Lower leg skin (tissue), 4 donors: ENCODE data around the gene FURIN. TPM values are rescaled to one million over a fixed set of nuclear protein-coding genes. Genes with fewer than 3 reads are reported as not detected.
"Not testable (repeated sequence)": the region's sequence is repeated elsewhere in the genome, so short reads cannot be mapped to it uniquely, and the experiment has no call there.

Source experiments
- DNase-seq, 2 donors: peaks; one replicate each; pipeline ENCODE4 v3.0.0-alpha.2; 2019; ENCODE audit warnings: low spot score in 2 of 2
- H3K4me3 ChIP-seq: fragments of 200-600 bp; sonication (generic); 2 replicates; pipeline ENCODE4 v1.5.1; 2017; ENCODE audit warnings: mild to moderate bottlenecking, low read depth; ENCODE audit not compliant: poor library complexity, severe bottlenecking
- CTCF ChIP-seq, 3 donors: fragments of 450-650 bp; IDR thresholded peaks; one replicate each; pipeline ENCODE4 v1.5.1; 2016; ENCODE audit warnings: antibody characterized with exemption in 3 of 3, mild to moderate bottlenecking in 3 of 3, moderate library complexity in 2 of 3
- POLR2A ChIP-seq, 2 donors: fragments of 450-650 bp; IDR thresholded peaks; one replicate each; pipeline ENCODE4 v1.6.1; 2016 to 2017; ENCODE audit warnings: antibody characterized with exemption in 2 of 2, mild to moderate bottlenecking in 1 of 2, moderate library complexity in 1 of 2
- WGBS, 2 donors: methylation state at CpG; one replicate each; pipeline ENCODE4 v1.1.5; 2018; 5-methylcytosine and 5-hydroxymethylcytosine counted together
- intact Hi-C: fragments of 100-400 bp; cut with DNase I; formaldehyde crosslinking; loops from one replicate; pipeline ENCODE4 v1.15.0; 2023; ENCODE audit warnings: low total_unique reads
- total RNA-seq, 4 donors: library from RNA; depleted of rRNA; stranded (reverse); fragments of >200 nt; gene quantifications; one replicate each; pipeline ENCODE4 v1.1.0, GENCODE V29; 2016

FURIN gene
- total RNA-seq, 4 donors from 2014 or later: 114 to 163 (median 149) TPM

- no peak for DNase-seq
- intact Hi-C loops: no loop called here
- TF ChIP-seq CTCF (IDR thresholded peaks at IDR 0.05): no peak
- no peak for TF ChIP-seq POLR2A (IDR thresholded peaks at IDR 0.05)
- H3K4me3 ChIP-seq: no peak overlapping the region
- 84 to 85% methylated on average over 7 of the region's 7 CpGs for WGBS, 2 donors
These were observed 44.9 kb upstream of the FURIN start for GRCh38 chr15:90823455-90823974.

DNA sequence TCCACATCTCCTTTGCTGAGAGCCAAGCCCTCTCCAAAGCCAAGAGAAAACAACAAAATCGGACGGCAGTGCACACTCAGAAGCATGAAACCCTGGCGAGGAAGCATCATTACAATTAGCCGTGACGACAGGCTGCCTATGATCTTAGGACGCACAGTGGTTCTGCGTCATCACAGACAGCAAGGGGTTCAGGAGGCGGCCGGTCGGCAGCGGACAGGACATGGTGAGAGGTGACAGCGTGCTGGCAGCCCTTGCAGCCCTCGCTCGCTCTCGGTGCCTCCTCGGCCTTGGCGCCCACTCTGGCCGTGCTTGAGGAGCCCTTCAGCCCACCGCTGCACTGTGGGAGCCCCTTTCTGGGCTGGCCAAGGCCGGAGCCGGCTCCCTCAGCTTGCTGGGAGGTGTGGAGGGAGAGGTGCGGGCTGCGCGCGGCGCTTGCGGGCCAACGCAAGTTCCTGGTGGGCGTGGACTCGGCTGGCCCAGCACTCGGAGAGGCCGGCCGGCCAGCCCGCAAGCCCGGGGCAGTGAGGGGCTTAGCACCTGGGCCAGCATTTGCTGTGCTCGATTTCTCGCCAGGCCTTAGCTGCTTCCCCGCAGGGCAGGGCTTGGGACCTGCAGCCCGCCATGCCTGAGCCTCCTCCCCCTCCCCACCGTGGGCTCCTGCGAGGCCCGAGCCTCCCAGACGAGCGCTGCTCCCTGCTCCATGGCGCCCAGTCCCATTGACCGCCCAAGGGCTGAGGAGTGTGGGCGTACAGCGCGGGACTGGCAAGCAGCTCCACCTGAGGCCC is 43.1 kb upstream of the FURIN start:
- DNase-seq, intact Hi-C loops, H3K4me3 ChIP-seq: not testable (repeated sequence)
- 93 to 97% methylated on average over 38 to 41 of the region's 49 CpGs for WGBS, 2 donors

DNA sequence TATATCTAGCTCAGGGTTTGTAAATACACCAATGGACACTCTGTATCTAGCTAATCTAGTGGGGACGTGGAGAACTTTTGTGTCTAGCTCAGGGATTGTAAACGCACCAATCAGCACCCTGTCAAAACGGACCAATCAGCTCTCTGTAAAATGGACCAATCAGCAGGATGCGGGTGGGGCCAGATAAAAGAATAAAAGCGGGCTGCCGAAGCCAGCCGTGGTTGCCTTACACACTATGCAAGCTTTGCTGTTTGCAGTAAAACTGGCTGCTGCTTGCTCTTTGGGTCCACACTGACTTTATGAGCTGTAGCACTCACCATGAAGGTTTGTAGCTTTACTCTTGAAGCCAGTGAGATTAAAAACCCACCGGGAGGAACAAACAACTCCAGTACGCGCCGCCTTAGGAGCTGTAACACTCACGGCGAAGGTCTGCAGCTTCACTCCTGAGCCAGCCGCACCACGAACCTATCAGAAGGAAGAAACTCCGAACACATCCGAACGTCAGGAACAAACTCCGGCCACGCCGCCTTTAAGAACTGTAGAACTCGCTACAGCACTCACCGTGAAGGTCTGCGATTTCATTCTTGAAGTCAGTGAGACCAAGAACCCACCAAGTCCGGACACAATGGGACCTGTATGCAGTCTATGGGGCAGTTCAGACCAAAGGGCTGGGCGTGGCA is 42.0 kb upstream of the FURIN start:
- DNase-seq, intact Hi-C loops, H3K4me3 ChIP-seq: not testable (repeated sequence)
- 90 to 92% methylated on average over 26 of the region's 26 CpGs for WGBS, 2 donors

- TF ChIP-seq POLR2A (IDR thresholded peaks at IDR 0.05) (no peak), CTCF (IDR thresholded peaks at IDR 0.05) (no peak)
- WGBS, 2 donors: 89 to 92% methylated on average over 20 of the region's 20 CpGs
- no peak overlapping the region for H3K4me3 ChIP-seq
- intact Hi-C loops: no loop called here
- no peak for DNase-seq
These were observed 41.4 kb upstream of the FURIN start for GRCh38 chr15:90826886-90827435.

DNA sequence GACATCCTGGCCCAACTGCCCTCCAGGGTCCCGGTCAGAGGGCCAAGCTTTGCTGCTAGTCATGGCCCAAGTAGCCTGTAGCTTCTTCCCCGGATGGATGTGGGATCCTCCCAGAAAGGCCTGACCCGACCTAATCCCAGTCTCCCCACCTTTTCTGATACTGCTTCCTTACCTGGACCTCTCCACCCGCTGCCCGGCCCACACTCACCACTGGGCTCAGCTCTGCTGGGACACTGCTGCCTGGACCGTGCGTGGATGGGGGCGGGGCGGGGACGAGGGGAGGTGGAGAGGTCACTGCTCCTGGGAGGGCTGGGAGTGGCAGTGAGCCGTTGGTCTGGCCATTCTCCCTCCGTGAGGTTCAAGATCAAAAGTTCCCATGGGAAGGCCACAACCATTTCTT is 40.3 kb upstream of the FURIN start:
- no peak for DNase-seq
- no peak overlapping the region for H3K4me3 ChIP-seq
- 82 to 84% methylated on average over 10 to 12 of the region's 12 CpGs for WGBS, 2 donors
- TF ChIP-seq POLR2A (IDR thresholded peaks at IDR 0.05) (no peak), CTCF (IDR thresholded peaks at IDR 0.05) (no peak)
- intact Hi-C loops: no loop called here

GRCh38 chr15:90829126-90829525 is 39.3 kb upstream of the FURIN start:
- WGBS, 2 donors: 86 to 93% methylated on average over 6 of the region's 6 CpGs
- no peak overlapping the region for H3K4me3 ChIP-seq
- DNase-seq: no peak
- intact Hi-C loops: no loop called here
- TF ChIP-seq POLR2A (IDR thresholded peaks at IDR 0.05): no peak
- TF ChIP-seq CTCF (IDR thresholded peaks at IDR 0.05): no peak
